ENCODE measurements around the gene COBLL1.

Gene COBLL1

DNA sequence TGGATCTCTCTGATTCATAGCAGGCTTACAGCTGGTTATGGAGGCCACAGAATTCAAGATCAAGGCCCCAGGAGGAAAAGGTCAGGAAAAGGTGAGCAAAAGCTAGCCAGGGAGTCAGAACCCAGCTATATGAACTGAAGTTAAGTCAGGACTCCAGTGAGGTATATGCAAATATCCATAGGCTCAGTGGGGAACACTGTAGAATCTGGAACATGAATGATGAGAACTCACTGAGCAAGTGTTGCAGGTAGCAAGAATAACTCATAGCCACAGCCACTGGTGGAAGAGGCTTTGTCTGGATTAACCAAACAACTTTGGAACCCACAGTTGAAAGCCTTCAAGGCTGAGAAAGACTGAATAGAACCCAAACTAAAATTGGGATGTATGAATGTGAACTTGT is 24.7 kb downstream of the COBLL1 start:
- DNase-seq = no peak

DNA sequence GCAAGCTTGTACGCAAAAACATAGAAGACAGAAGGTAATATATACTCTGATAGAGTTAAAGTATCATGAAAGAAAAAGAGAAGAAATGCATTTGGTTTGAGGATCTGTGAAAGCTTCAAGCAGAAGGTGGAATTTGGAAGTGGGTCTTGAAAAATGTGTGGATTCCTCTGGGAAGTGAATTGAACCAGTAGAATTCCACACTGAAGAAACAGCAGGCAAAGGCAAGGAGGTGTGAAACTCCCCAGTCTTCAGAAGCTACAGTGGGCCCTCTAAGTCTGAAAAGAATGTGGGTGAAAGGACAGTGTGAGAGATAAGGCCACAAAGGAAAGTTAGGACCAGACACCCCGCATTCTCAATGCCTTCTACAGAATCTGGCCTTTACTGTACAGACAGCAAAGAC is 25.6 kb downstream of the COBLL1 start:
- DNase-seq = no peak

DNA sequence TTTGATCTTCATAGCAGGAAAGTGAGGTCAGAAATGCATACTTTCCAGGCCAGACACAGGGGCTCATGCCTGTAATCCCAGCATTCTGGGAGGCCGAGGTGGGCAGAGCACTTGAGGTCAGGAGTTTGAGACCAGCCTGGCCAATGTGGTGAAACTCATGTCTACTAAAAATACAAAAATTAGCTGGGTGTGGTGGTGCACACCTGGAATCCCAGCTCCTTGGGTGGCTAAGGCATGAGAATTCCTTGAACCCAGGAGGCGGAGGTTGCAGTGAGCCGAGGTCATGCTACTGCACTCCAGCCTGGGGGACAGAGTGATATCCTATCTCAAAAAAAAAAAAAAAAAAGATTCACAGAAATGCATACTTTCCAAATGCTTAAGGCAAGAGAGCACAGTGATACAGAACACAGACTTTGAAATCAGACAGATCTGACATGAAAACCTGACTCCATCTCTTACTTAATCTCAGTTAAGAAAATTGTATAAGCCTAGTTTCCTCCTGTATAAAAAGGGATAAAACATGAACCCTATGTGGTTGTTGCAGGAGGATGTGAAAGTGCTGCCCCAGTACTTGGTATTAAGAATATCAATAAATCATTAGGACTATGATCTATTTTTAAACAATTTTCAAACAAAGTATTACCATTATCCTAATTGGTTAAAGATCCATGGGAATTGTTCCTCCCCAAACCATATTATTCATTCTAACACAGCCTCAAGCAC is 26.4 kb downstream of the COBLL1 start:
- DNase-seq = no peak

DNA sequence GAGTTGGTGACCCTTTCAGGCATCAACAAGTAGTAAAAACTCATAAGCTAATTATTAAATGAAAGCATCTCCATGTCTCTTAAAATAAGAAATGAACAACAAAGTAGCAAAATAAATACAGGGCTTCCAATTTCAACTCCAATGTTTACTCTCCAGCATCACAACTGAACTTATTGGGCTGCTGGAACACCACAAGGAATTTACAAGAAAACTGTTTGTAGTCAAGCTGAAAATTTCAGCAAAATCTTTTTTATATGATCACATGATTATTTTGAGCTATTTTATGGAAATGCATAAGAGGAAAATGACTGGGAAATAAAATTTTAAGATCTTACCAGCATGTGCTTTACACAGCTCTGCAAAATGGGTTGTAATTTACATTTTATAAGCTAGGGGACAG is 28.1 kb downstream of the COBLL1 start:
- no peak for DNase-seq

DNA sequence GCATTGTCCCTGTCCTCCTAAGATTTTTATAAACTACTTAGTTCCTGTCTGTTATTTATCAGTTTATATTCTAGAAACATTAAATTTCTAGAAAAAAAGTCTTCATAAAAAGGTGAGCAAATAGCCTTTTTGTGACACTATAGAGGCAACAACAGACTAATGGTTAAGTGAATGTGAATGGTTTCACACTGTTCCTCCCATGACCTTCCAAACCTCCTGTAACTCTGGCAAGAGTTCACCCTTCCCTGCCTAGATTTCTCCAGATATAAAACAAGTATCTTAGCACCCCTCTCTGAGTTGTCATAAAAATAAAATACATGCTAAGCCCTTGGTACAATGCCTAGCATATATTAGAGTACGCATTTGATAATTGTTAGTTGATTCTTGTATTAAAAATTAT is 29.2 kb downstream of the COBLL1 start:
- no peak for DNase-seq

DNA sequence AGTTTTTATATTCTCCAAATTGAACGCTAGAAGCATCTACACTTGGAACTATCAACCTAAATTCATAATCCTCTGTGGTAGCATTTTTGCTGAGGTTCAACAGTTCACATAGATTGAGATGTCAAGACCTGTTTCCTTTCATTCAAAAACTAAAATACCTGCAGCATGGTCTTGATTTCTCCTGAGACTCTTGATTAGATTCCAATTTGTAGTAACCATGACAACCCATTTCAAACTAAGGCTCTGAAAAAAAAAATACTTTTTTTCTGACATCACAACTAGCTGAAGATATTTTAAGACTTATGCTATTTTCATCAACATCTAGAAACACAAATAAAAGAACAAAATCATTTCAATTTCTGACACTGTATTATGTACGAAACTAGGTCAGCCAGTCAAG is 29.8 kb downstream of the COBLL1 start:
- no peak for DNase-seq

DNA sequence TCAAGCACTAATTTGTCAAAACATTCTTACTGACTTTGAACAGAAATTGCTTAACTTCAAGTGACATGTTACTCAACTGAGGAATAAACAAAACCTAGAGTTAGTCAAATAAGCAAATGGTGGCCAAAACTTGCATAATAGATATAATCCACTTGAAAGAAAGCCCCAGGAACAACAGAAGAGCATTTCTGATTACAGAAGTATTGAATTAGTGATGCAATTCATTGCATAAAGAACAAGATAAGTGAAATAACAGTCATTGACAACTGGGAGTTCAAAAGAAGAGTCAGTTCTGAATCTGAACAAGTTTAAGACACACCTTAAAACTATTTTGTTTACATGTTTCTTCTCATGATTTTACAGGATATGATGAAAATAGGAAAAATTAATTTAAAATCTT is 30.8 kb downstream of the COBLL1 start:
- no peak for DNase-seq

DNA sequence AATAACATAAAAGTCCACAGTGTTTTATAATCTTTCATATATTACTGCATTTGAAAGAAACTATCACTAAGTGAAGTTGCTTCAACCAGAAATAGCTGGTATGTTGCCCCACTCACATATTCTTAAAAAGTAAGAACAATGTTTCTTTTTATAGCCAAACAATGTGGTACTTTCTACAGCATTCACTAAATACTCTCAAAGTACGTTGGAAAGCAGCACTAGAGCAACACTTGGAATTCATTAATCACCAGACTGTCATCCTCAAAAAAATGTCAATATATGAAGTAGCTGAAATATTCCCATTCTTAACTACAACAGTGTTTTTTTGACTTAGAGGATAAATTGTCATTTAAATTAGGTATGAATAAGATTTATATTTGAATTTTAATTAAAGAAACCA is 32.8 kb downstream of the COBLL1 start:
- DNase-seq = no peak

DNA sequence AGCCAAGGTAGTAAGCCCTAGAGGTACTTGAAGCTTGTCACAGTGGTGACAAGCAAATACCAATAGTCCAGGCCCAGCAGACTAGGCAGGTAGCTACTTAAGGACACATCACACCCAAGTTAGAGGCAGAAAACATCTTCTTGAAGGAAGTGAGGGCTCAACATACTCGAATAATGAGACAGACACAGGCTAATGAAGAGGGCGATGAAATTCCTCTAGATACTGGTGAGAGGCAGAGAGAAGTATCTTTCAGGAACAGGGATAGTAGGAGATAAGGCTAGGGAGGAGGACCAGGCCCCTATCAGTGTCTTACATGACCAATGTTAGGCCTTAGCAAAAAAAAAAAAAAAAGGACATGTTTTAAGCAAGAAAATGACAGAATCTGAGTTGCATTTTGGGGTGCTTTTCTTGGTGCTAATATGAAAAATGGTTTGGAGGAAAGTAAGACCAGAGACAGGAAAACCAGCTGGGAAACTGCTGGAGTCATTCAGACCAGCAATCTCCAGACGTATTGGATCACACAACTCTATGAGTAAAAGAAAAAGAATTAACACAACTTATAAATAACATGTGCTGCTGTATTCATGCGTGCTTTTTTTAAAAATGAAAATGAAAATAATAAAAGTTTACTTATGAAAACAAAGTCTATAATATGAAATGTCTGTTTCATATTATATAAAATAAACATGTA is 37.7 kb downstream of the COBLL1 start:
- no peak for DNase-seq

DNA sequence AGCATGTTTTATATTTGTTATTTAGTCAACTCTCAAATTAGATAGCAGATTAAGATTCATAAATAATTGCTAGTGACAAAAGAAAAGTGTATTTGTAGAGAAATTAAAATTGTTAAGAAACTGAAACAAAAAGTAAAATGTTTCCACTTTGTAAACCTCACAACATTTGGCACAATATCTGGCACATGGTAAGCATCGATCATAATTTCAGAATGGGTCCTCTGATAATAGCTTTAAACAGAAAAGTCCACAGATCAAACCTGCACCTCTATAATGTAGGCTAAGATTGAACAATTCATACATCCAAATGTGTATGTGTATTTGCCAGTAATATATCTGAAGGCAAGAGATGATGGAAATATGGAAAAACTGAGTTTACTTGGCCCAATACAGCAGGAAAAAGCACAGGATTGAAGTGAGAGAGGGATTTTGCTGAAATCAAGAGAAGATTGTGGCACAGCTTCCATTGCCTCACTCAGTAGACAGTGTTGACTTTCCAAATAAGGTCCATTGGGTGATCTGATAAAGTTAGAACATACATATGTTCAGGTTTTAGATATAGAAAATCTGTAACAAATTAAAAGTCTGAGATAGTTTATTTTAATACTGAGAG is 39.4 kb downstream of the COBLL1 start:
- DNase-seq = no peak

DNA sequence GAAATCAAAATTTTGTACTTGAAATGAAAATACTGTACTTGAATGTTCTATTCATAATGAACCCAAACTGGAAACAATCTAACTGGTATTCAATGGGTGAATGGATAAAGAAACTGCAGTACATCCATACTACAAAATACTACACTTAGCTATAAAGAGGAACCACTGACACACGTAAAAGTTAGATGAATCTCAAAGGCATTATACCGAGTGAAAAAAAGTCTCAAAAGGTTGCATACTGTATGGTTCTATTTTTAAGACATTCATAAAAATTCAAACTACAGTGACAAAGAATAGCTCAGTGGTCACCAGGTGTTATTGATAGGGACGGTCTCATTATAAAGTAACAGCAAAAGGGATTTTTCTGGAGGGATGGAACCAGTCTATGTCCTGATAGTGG is 41.1 kb downstream of the COBLL1 start:
- no peak for DNase-seq

DNA sequence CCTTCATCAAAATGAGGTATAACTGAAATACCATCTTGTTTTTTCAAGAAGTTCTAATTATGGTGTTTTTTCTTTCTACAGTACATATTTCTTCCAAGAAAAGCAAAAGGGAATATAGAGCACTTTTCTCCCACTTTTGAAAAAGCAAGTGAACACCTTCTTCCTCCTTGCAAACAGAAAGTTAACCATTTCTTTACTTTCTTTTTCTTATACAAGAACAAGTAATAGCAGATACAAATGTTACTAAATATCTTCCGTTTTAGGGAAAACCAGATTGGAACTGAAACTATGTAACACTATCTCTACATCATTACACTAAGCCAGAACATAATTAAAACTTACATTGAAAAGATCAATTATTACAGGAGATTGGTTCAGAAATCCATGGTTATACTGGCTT is 44.0 kb downstream of the COBLL1 start:
- DNase-seq = no peak

DNA sequence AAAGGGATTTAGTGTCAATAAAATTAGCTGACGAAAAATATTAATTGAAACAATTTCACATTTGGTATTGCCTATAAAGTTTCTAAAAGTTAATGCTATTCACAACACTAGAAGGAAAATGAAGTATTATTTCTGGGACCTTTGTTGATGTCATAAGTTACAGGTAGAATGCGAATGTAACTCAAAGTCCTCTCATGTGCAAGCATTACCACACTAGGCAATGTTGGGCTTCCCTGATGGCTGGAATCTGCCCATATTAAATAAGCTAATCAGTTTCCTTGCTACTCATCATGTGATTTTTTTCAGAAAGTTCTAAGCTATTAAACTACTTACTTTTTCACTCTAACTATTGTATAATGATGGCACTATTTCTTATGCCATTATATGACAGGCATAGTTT is 44.6 kb downstream of the COBLL1 start:
- no peak for DNase-seq

DNA sequence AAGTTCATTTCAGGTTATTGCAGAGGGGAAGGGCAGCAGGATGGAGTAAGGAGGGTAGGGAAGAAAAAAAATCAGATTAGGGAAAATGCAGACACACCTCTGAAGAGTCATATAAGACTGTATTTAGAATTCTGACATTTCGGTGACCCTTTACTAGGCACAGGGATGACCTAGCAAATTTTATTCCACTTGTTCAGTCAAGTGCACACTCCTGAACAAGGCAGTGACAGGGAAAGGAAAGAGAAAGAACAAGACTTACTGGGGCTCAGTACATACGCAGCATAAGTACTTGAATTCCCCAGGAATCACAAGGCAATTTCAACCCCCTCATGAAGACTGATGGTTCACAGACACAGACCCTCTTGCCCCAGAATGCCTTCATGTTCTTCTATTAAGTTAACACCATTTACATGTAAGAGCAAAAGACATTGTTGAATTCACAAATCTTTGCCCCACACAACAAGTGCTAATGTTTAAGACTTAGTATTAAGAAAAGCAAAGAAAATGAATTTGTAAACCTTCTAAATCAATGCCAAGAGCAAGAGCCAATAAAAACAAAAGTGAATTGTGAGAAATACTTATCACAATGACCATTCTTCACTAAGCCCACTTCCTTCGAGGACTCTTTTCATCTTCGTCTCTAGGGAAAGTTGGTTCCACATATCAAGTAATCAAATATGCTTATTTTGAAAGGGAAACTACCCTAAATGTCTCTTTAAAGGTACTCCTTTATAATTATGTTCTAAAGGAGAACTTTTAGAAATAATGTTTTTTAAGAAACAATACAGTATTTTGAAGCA is 47.0 kb downstream of the COBLL1 start:
- DNase-seq = no peak

DNA sequence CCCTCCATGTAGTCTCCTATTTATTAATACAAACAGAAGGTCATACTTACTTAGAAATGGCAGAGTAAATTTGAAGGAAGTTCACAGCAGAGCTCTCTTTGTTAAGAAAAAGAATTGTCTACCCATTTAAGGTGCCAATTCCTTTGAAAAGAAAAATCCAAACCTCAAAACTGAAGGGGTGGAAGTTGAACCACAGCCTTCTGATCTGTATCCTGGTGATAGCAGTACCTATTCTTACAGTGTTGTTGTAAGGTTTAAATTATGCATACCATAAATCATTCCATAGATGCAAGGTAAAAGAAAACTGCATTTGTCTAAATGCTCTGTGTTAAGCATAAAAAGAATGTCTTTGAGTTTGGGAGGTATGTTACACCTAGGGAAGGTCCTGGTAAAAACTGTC is 47.6 kb downstream of the COBLL1 start:
- no peak for DNase-seq

DNA sequence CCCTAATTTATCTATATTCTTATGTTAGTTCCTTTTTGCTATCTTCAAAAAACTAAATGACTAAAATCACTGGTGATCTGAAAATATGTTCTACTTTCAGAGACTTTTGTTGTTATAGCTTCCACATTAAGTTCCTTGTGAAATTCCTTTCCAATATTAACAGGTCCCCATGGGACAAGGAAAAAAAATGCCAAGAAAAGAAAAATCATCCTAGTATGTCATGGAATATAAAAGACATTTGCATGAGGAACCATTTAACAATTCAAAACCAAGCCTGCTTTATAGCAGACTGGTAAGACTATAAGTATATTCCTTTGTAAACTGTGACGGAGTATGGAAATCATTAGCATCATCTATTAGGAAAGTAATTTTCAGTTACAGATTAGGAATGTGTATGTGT is 48.1 kb downstream of the COBLL1 start:
- DNase-seq = no peak

DNA sequence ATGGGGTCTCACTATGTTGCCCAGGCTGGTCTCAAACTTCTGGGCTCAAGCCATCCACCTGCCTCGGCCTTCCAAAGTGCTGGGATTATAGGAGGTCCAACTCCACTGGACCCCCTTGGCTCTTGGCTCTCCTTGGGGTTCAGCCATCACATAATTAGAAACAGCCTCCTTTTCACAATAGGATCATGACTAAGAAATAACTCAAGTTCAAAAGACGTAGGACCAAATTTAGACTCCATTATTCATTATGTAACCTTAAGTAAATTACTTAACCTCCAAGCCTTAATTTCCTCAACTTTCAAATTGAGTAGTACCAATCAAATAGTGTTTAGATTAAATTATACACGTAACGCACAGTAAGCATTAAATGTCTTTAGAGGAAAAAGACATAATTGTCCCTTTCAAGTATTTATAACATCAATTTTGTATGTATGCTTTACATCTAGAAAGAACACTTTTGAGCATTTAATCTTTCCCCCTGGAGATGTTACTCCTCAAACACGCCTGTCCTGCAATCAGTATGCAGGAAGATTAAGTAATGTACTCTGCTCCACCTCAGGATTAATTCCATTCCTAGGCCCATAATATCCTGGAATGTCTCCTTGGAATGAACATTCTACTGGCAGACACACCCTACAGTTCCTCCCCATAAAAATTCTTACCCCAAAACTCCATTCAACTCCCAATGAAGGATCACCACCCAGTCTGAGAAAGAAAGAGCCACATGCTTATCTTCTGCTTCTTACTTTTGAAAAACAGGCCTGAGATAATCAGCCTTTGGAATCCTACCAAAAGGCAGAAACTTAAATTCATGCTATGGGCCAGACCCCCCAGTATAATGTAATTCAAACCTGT is 49.1 kb downstream of the COBLL1 start:
- DNase-seq = no peak

DNA sequence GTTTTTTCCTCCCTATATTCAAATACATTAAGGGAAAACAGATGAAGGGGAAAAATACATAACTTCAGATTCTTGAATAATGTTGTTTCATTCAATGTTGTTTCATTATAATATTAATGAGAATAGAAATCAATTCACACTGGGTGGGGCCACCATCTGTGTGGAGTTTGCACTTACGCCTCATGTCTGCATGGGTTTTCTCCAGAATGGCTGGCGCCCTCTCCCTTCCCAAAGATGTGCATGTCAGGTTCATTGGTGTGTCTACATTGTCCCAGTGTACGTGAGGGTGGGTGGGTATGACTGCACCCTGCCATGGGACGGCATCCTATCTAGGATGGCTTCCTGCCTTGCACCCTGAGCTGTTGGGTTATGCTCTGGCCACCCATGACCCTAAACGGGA is 51.7 kb downstream of the COBLL1 start:
- DNase-seq = no peak

DNA sequence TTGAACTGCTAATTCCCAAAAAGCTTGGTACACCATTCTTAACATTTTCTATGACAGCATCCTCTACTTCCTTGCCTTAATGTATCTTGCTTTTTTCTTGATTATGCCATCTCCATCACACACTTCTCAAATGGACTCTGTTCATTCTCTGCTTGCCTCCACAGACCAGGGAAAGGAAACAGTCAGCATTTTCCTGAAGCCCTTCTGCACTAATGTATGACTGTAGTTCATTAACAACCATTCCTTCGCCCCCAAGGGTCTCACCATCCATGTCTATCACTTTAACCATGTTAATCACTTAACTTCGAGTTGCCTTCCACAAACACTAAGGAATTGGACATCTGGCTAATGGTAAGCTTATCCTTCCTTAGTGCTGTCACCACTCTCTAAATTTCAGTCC is 54.8 kb downstream of the COBLL1 start:
- no peak for DNase-seq

DNA sequence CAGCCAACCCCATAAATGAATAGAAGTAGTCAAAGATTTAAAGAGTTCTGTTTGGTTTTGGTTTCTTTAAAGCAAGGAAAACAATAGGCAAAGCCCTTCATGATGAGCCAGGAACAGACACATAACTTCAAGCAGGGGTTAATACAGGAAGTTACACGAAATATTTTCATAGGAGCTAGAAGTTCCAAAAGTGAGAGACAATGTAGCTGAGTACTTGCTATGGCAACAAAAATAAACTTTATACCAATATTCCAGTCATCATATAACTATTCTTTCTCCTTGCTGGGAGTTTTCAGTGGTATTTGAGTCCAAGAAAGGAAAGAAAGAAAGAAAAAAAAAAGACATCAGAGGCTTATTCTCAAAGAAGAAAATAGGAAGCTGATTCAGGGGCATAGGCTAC is 56.2 kb downstream of the COBLL1 start:
- DNase-seq = no peak

DNA sequence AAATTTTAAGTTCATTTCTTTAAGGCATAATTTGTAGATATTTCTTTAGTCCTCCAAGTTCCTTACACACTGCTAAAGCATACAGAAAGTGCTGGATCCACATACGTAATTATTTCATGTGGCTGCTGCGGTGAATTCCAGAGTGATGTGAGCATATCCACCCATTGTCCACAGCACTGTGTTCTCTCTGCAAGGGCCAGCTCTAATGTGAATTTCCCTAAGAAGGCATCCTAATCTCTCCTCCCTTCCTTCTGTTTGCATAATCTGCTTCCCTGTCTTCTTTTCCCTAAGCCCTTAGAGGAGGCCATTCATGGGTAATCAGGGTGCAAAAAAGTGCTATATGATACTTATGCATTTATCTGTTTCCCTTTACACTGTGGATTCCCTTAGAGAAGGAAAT is 57.2 kb downstream of the COBLL1 start:
- no peak for DNase-seq

DNA sequence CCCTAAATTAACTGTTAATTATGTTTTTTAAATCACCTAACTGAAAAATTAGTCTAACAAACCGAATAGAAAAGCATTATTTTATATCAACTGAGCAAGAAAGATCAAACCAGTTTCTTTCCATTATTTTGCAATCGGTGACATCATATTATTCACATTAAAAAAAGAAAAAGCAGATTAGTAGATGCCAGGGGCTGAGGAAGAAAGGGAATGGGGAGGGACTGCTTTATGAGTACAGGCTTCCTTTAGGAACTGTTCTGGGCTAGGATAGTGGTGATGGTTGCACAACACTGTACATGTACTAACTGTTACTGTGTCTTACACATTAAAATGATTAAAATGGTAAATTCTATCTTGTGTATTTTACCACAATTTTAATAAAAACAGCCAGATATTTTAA is 59.3 kb downstream of the COBLL1 start:
- no peak for DNase-seq

DNA sequence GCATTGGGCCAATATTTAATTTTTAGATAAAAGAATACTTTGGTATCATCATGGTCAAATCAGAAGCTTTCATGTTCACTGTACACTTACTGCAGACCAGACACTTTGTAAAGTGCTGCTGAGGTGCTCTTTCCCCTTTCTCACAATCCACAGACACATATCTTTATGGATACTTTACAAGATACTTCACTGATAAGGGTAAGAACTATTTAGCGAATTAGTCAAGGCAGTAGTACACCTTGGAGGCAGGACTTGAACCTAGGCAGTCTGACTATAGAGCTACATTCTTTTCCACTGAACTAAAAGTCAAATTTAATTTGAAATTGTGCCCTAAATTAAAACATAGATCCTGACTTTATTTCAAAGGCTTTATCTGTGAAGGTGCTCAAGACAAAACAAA is 60.2 kb downstream of the COBLL1 start:
- no peak for DNase-seq
